Measurements from ENCODE around the gene ST3GAL5. TPM values are rescaled to one million over a fixed set of nuclear protein-coding genes. Genes with fewer than 3 reads are reported as not detected.
A peak's percentile ranks its signal among the peaks of the same experiment; 100 is the strongest.
"Not testable (repeated sequence)": the region's sequence is repeated elsewhere in the genome, so short reads cannot be mapped to it uniquely, and the experiment has no call there.

Gene ST3GAL5
- total RNA-seq, 1 donor from 2014 or later: 5.9 TPM

GRCh38 chr2:85838181-85838580 is 50.6 kb downstream of the ST3GAL5 start:
- no peak for DNase-seq (ENCODE audit: low read depth)

GRCh38 chr2:85834466-85834865 is 54.3 kb downstream of the ST3GAL5 start:
- DNase-seq (ENCODE audit: low read depth): no peak

GRCh38 chr2:85831735-85832134 is 57.1 kb downstream of the ST3GAL5 start:
- DNase-seq (ENCODE audit: low read depth): no peak

- no peak for DNase-seq (ENCODE audit: low read depth)
Measured at GRCh38 chr2:85830645-85831044, 58.1 kb downstream of the ST3GAL5 start.

- not testable (repeated sequence) for DNase-seq (ENCODE audit: low read depth)
Measured at GRCh38 chr2:85829394-85829793, 59.4 kb downstream of the ST3GAL5 start.

GRCh38 chr2:85828725-85829124 is 60.1 kb downstream of the ST3GAL5 start:
- DNase-seq (ENCODE audit: low read depth): no peak

- no peak for DNase-seq (ENCODE audit: low read depth)
Measured at GRCh38 chr2:85827879-85828569, 60.8 kb downstream of the ST3GAL5 start.

GRCh38 chr2:85826990-85827878 is 61.6 kb downstream of the ST3GAL5 start:
- DNase-seq (ENCODE audit: low read depth): peak; percentile 3

GRCh38 chr2:85823951-85824350 is 64.8 kb downstream of the ST3GAL5 start:
- DNase-seq (ENCODE audit: low read depth): no peak

- DNase-seq (ENCODE audit: low read depth): no peak
Measured at GRCh38 chr2:85822766-85823165, 66.0 kb downstream of the ST3GAL5 start.

GRCh38 chr2:85819811-85820510 is 68.8 kb downstream of the ST3GAL5 start:
- DNase-seq (ENCODE audit: low read depth): no peak

GRCh38 chr2:85814802-85815550 is 73.8 kb downstream of the ST3GAL5 start:
- no peak for DNase-seq (ENCODE audit: low read depth)

GRCh38 chr2:85813982-85814801 is 74.6 kb downstream of the ST3GAL5 start:
- peak; percentile 73 for DNase-seq (ENCODE audit: low read depth)

GRCh38 chr2:85813211-85813981 is 75.4 kb downstream of the ST3GAL5 start:
- DNase-seq (ENCODE audit: low read depth): no peak

- DNase-seq (ENCODE audit: low read depth): no peak
Measured at GRCh38 chr2:85812094-85812735, 76.6 kb downstream of the ST3GAL5 start.

- DNase-seq (ENCODE audit: low read depth): no peak
Measured at GRCh38 chr2:85811180-85812093, 77.4 kb downstream of the ST3GAL5 start.

GRCh38 chr2:85810371-85811179 is 78.2 kb downstream of the ST3GAL5 start:
- no peak for DNase-seq (ENCODE audit: low read depth)

- no peak for DNase-seq (ENCODE audit: low read depth)
Measured at GRCh38 chr2:85807756-85808155, 81.0 kb downstream of the ST3GAL5 start.
